ENCODE results near the gene ZNF135. TPM values are rescaled to one million over a fixed set of nuclear protein-coding genes. Genes with fewer than 3 reads are reported as not detected.
A peak's percentile ranks its signal among the peaks of the same experiment; 100 is the strongest.

Gene ZNF135
- total RNA-seq, 2 experiments from 2014 or later: 0.49 to 0.76 TPM

DNA sequence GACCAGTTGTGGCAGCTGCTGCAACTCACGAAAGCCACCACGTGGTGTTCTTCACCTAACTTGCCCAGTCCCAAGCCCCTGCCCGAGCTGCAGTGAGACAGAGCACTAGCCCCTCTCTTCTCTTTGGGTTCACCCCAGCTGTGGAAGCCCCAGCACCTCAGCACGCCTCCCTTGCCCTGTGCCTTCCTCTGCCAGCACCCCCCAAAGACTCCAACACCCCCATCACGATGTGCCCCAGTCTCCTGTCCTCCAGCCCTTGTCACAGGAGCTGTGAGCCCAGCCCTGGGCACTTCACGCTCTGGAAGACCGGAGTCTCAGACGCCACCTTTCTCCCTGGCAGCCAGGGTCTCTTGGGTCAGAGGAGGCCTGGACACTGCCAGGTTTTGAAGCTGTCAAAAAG, 2.2 kb upstream of the ZNF135 start:
- Mint-ChIP-seq H3K27ac (no peak overlapping the region), H3K4me1 (peaks cover 3% of the 10 kb centered on the region), H3K4me3 (no peak overlapping the region), H3K9me3 (ENCODE audit: low read depth) (peaks cover 7% of the 10 kb centered on the region), H3K36me3 (peaks cover 19% of the 10 kb centered on the region), H3K27me3 (no peaks in the 10 kb centered on the region)
- DNase-seq: no peak
- CTCF ChIA-PET: no interaction called here
- no peak for ATAC-seq

DNA sequence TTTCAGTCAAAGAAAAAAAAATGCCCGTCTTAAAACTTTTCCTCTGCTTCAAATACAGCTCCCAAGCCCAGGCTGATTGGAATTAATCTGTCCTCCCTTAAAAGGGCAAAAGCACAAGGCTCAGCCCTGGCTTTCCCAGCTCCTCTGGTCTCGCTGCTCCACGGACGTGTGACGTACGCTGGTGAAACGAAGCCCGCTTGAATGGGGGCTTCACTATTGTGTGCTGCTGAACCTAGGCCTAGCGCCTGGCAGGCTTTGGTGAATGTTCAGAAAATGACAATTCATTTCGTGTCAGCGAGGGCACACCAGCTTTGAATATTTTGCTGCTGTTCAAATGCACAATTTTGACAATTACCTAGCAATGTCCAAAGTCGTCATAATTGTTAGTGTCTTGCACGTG, 615 bp upstream of the ZNF135 start:
- peaks cover 6% of the 10 kb centered on the region for H3K9me3 Mint-ChIP-seq (ENCODE audit: low read depth)
- DNase-seq (no peak), ATAC-seq (no peak)
- CTCF ChIA-PET: no interaction called here
- H3K36me3 Mint-ChIP-seq: peaks cover 19% of the 10 kb centered on the region
- peak overlapping the region; percentile 58 for H3K27ac Mint-ChIP-seq
- H3K4me3 Mint-ChIP-seq: peak overlapping the region; percentile 42
- H3K27me3 Mint-ChIP-seq: no peaks in the 10 kb centered on the region
- peaks cover 3% of the 10 kb centered on the region for H3K4me1 Mint-ChIP-seq

DNA sequence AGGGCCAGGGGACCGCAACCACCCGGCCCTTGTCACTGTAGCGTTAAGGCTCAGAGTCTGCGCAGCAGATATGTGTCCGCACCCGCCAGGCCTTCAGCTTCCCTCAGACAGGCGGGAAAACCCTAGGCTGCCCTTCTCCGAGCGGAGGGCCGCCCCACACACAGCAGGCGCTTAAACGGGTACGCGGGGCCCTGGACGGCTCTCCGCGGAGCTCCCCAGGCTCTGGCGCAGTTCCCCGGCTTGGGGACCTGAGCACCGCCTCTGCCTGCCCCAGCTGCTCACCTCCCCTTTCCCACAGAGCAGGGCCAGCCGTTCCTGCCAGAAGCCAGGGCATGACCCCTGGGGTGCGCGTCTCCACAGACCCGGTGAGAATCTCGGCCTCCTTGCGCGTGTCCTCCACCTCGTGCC, 593 bp downstream of the ZNF135 start:
- H3K36me3 Mint-ChIP-seq: peaks cover 19% of the 10 kb centered on the region
- no peak overlapping the region for H3K27ac Mint-ChIP-seq
- peaks cover 9% of the 10 kb centered on the region for H3K9me3 Mint-ChIP-seq (ENCODE audit: low read depth)
- DNase-seq: no peak
- peaks cover 3% of the 10 kb centered on the region for H3K4me1 Mint-ChIP-seq
- CTCF ChIA-PET: no interaction called here
- H3K27me3 Mint-ChIP-seq: no peaks in the 10 kb centered on the region
- no peak overlapping the region for H3K4me3 Mint-ChIP-seq
- ATAC-seq: peak; percentile 26

DNA sequence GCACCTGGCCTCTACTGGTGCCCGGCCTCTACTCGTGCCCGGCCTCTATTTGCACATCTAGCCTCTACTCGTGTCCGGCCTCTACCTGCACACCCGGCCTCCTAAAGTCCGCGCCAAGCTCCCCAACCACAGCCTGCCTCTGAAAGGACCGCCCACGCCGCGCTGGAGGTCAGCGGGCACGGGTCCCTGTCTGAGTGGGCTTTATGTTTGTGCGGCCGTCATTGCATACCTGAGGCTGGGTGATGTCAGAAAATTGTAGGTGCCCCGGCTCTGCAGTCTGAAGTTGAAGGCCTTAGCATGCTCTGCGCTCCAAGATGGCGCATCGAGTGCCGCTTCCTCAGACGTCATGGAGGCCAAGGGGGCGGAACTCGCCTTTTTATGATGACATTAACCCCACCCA, 1.1 kb downstream of the ZNF135 start:
- H3K27ac Mint-ChIP-seq: no peak overlapping the region
- CTCF ChIA-PET: no interaction called here
- H3K27me3 Mint-ChIP-seq: no peaks in the 10 kb centered on the region
- H3K9me3 Mint-ChIP-seq (ENCODE audit: low read depth): peaks cover 13% of the 10 kb centered on the region
- ATAC-seq: no peak
- peaks cover 15% of the 10 kb centered on the region for H3K36me3 Mint-ChIP-seq
- DNase-seq: no peak
- no peak overlapping the region for H3K4me3 Mint-ChIP-seq
- H3K4me1 Mint-ChIP-seq: peaks cover 3% of the 10 kb centered on the region

DNA sequence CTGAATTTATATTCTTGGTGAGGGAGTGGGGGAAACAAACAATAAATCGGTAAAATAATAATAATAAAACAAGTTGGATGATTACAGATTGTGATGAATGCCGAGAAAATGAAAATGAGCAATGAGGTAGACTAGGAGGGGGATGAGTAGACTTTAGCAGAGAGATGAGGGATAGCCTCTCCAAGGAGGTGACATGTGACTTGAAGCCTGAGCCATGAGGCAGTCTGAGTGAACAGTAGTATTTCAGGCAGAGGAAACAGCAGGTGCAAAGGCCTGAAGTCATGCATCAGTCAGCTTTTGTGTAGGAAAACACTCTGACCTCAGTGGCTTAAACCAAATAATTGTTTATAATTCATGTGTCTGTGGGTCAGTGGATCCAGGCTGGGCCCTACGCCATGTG, 4.6 kb downstream of the ZNF135 start:
- Mint-ChIP-seq H3K36me3 (peaks cover 29% of the 10 kb centered on the region), H3K9me3 (ENCODE audit: low read depth) (peaks cover 39% of the 10 kb centered on the region)

DNA sequence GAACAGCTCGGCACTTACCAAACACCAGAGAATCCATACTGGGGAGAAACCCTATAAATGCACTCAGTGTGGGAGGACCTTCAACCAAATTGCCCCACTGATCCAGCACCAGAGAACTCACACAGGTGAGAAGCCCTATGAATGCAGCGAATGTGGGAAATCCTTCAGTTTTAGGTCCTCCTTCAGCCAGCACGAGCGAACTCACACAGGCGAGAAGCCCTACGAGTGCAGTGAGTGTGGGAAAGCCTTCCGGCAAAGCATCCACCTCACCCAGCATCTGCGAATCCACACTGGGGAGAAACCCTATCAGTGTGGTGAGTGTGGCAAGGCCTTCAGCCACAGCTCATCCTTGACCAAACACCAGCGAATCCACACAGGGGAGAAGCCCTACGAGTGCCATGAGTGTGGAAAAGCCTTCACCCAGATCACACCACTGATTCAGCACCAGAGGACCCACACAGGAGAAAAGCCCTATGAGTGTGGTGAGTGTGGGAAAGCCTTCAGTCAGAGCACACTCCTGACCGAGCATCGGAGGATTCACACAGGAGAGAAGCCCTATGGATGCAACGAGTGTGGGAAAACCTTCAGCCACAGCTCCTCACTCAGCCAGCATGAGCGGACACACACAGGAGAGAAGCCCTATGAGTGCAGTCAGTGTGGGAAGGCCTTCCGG, 8.3 kb downstream of the ZNF135 start:
- H3K27me3 Mint-ChIP-seq: no peaks in the 10 kb centered on the region
- CTCF ChIA-PET: no interaction called here
- ATAC-seq: no peak

More for the DNA sequence above, 4.6 kb downstream of the ZNF135 start:
- ATAC-seq (no peak), DNase-seq (no peak)
- Mint-ChIP-seq H3K4me1 (peaks cover 3% of the 10 kb centered on the region), H3K4me3 (no peak overlapping the region), H3K27ac (no peak overlapping the region), H3K27me3 (no peaks in the 10 kb centered on the region)
- CTCF ChIA-PET: no interaction called here

DNA sequence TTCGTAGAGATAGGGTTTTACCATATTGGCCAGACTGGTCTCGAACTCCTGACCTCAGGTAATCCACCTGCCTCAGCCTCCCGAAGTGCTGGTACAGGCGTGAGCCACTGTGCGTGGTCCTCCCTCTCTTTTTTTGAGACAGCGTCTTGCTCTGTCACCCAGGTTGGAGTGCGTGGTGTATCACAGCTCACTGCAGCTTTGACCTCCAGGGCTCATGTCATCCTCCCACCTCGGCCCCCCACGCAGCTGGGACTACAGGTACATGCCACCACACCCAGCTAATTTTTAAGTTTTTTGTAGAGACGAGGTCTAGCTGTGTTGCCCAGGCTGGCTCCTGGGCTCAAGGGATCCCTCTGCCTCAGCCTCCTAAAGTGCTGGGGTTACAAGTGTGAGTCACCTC, 20.7 kb downstream of the ZNF135 start:
- H3K4me3 Mint-ChIP-seq: no peak overlapping the region
- no peaks in the 10 kb centered on the region for H3K4me1 Mint-ChIP-seq
- H3K27me3 Mint-ChIP-seq: no peaks in the 10 kb centered on the region
- CTCF ChIA-PET: no interaction called here
- ATAC-seq: no peak
- peaks cover 26% of the 10 kb centered on the region for H3K9me3 Mint-ChIP-seq (ENCODE audit: low read depth)
- peaks cover 13% of the 10 kb centered on the region for H3K36me3 Mint-ChIP-seq
- no peak overlapping the region for H3K27ac Mint-ChIP-seq
- DNase-seq: no peak

More for the DNA sequence above, 8.3 kb downstream of the ZNF135 start:
- Mint-ChIP-seq H3K4me3 (no peak overlapping the region), H3K27ac (no peak overlapping the region), H3K4me1 (no peaks in the 10 kb centered on the region), H3K9me3 (ENCODE audit: low read depth) (peaks cover 51% of the 10 kb centered on the region), H3K36me3 (peaks cover 28% of the 10 kb centered on the region)
- no peak for DNase-seq

DNA sequence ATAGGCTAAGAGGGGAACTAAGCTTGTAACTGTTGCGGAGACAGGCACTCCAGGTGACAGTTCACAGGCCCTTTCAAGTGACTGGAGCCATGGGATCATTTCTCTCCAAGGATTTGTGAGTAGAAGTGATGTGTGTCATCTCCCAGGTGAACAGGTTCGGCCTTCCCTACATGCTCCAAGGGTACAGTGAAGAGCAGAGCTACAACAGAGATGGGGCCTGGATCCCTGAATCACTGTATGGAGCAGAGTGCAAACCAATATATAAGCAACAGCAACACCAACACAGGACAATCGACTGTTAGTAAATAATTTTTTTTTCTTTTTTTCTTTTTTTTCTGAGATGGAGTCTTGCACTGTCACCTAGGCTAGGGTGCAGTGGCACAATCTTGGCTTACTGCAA, 23.9 kb downstream of the ZNF135 start:
- Mint-ChIP-seq H3K9me3 (ENCODE audit: low read depth) (peaks cover 21% of the 10 kb centered on the region), H3K4me1 (no peaks in the 10 kb centered on the region), H3K36me3 (peaks cover 22% of the 10 kb centered on the region), H3K27ac (no peak overlapping the region), H3K4me3 (no peak overlapping the region), H3K27me3 (no peaks in the 10 kb centered on the region)
- DNase-seq (no peak), ATAC-seq (no peak)
- CTCF ChIA-PET: no interaction called here

DNA sequence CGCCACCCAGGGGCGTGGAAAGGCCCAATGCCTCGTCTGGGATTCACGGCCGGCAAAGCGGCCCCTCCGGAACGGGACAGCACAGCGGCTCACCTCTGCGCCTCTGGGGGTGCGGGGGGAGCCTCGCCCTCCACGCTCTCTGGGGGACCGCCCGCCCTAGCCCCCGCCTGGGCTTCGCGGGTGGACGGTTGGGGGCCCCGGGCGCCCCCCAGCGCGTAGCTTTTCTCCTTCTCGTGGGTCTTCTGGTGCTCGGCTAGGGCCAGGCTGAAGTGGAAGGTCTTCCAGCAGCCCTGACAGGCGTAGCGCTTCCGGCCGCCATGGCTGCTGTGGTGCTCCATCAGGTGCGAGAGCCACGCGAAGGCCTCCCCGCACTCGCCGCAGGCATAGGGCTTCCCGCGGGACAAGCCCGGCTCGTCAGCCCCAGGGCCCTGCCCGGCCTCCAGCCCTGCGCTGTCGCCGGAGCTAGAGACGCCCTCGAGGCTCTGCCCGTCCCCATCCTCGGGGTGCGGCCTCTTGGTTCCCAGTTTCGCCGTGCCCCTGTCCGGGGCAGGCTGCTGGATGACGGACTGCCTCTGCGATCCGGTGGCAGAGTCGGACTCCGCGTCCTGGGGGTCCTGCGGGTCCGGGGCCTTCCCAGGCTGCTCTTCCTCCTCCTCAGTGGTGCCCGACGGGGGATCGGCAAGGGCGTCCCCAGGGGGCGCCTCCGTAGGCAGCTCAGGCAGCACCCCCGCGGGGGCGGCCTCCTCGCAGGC, 25.7 kb downstream of the ZNF135 start:
- Mint-ChIP-seq H3K36me3 (peaks cover 30% of the 10 kb centered on the region), H3K9me3 (ENCODE audit: low read depth) (peaks cover 25% of the 10 kb centered on the region)

DNA sequence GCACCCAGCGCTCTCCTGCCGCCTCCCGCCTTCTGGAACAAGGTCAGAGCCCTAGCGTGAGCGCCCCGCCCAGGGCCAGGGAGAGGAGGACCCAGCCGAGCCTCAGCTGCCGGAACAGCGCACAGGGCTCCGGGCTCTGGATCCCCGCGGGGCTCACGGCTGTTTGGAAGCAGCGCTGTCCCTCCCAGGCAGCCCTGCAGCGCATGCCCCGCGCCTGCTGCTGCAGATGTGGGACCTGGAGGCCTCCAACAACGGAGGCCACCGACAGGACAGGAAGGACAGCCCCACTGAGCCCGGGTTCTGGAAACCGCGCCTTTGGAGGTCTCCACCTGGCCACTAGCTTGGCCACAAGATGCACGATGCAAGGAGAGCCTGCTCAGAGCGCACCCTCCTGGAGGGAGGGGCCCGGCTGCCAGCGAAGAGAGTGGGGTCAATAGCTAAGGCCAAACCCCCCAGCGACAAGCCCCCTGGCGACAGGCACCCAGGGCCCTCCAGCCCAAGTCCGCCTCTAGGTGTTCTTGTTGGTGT, 26.3 kb downstream of the ZNF135 start:
- Mint-ChIP-seq H3K4me3 (no peak overlapping the region), H3K36me3 (peaks cover 34% of the 10 kb centered on the region), H3K27me3 (no peaks in the 10 kb centered on the region), H3K4me1 (no peaks in the 10 kb centered on the region), H3K27ac (no peak overlapping the region), H3K9me3 (ENCODE audit: low read depth) (peaks cover 21% of the 10 kb centered on the region)
- CTCF ChIA-PET: no interaction called here
- ATAC-seq (no peak), DNase-seq (no peak)

More for the DNA sequence above, 25.7 kb downstream of the ZNF135 start:
- Mint-ChIP-seq H3K4me3 (no peak overlapping the region), H3K27ac (no peak overlapping the region), H3K4me1 (no peaks in the 10 kb centered on the region), H3K27me3 (no peaks in the 10 kb centered on the region)
- DNase-seq: no peak
- ATAC-seq: no peak
- CTCF ChIA-PET: no interaction called here

DNA sequence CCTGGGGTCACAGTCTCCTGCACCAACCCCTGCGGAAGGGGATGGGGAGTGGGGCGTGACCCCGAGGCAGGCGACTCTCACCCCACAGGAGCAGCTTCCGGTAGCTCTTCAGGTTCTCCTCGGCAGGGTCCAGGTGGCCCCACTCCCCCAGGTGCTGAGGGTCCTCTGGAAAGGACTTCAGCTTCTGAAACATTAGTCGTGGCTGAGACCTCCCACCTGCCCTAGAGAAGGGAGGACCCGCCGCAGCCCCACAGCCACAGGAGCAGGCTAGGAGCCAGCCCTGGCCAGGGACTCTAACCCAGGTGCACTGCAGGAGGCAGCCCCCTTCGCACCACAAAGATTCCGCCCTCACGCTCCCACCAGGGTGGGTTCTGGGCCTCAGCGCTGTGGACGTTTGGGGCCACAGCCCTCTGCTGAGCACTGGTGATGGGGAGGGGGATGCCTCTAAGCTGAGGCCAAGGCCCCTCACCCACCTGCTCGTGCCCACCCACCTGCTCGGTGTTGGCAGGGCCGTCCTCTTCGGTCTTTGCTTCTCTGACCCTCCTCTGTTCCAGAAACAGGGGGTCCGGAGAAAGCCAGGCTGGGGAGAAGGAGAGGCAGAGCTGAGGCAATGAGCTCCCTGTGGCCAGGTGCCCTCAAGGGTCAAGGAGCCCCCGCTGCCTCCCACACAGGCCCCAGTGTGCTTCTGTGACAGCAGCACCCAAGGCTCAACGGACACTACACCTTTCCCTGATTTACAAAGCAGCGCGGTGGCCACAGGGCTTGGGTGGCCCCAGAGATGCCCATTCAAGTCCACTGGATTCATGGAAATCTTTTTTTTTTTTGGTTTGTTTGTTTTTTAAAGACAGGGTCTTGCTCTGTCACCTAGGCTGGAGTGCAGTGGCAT, 28.0 kb downstream of the ZNF135 start:
- CTCF ChIA-PET: no interaction called here
- H3K36me3 Mint-ChIP-seq: peaks cover 37% of the 10 kb centered on the region
- no peaks in the 10 kb centered on the region for H3K27me3 Mint-ChIP-seq
- DNase-seq (no peak), ATAC-seq (no peak)
- no peak overlapping the region for H3K27ac Mint-ChIP-seq
- H3K4me1 Mint-ChIP-seq: no peaks in the 10 kb centered on the region
- H3K4me3 Mint-ChIP-seq: no peak overlapping the region
- peaks cover 16% of the 10 kb centered on the region for H3K9me3 Mint-ChIP-seq (ENCODE audit: low read depth)

DNA sequence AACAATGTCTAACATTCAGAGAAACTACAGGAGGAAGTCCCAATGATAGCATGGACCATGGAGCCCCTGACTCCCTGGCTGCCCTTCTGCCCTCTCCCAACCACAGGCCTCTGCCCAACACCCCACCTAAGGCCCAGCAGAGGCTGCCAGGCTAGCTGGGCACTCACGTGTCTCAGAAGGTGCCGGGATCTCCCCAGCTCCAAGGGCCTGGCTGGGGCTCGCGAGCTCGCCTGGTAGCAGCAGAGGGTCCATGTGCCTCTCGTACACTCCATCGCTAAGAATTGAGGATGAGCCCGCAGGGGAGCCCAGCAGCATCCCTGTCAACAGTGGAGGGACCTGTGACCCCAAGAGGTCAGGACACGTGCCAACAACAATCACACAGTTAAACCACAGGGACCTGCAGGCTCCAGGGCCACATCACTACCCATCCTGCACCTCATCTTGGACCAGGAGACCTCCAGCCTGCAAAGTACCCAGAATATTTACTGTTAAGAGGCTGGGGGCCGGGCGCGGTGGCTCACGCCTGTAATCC, 29.5 kb downstream of the ZNF135 start:
- ATAC-seq: no peak
- Mint-ChIP-seq H3K4me1 (no peaks in the 10 kb centered on the region), H3K4me3 (no peak overlapping the region), H3K36me3 (peaks cover 38% of the 10 kb centered on the region), H3K27ac (no peak overlapping the region), H3K9me3 (ENCODE audit: low read depth) (peaks cover 19% of the 10 kb centered on the region), H3K27me3 (no peaks in the 10 kb centered on the region)
- CTCF ChIA-PET: no interaction called here
- no peak for DNase-seq

DNA sequence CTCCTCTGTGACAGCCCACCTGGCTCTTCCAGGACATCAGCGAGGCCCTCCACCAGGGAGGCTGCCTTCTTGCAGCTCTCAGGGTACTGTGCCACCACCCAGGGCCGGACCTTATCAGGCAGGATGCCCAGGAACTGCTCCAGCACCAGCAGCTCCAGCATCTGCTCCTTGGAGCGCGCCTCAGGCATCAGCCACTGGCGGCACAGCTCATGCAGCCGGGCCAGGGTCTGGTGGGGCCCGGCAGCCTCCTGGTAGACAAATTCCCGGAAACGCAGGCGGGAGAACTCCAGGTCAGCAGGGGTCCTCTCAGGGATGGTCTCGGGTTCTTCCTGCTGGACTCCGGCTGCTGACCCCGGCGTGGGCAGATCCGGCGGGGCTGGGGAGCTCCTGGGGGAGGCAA, 30.8 kb downstream of the ZNF135 start:
- Mint-ChIP-seq H3K4me3 (no peak overlapping the region), H3K4me1 (no peaks in the 10 kb centered on the region), H3K27ac (no peak overlapping the region), H3K9me3 (ENCODE audit: low read depth) (peaks cover 15% of the 10 kb centered on the region), H3K27me3 (no peaks in the 10 kb centered on the region), H3K36me3 (peaks cover 34% of the 10 kb centered on the region)
- CTCF ChIA-PET: no interaction called here
- no peak for ATAC-seq
- no peak for DNase-seq

Measured in activated CD8-positive, alpha-beta memory T cell treated with anti-CD3 and anti-CD28 coated beads, Interleukin-2, amount 10 ng/mL, durations not matched to agents 7 days and 5 days (primary cell).